GM21619 (cell line): ENCODE data around the gene THADA.
"Not testable (repeated sequence)": the region's sequence is repeated elsewhere in the genome, so short reads cannot be mapped to it uniquely, and the experiment has no call there.

Experiments
- ATAC-seq: cut with Tn5 transposase; IDR thresholded peaks from one replicate; pipeline ENCODE4 v1.9.1; 2021; ENCODE audit not compliant: unreplicated experiment

The THADA gene

GRCh38 chr2:43288417-43289305 is 307.2 kb downstream of the THADA start:
- ATAC-seq = no peak

DNA sequence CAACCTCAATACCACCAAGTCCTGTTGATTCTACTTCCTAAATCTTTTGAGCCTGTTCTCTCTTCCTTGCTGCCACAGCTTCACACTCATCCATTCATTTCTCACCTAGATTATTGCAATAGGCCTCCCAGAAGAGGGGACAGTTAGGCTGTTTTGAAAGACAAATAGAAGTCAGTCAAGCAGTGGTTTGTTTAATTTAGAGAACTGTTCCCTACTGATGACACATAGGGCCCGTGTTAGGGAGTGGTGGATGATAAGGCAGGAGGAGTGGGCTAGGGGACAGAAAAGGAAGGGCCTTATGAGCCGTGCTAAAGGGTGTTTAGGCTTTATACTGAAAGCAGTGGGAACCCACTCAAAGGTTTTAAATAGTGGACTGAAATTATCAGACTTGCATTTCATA is 309.9 kb downstream of the THADA start:
- no peak for ATAC-seq

DNA sequence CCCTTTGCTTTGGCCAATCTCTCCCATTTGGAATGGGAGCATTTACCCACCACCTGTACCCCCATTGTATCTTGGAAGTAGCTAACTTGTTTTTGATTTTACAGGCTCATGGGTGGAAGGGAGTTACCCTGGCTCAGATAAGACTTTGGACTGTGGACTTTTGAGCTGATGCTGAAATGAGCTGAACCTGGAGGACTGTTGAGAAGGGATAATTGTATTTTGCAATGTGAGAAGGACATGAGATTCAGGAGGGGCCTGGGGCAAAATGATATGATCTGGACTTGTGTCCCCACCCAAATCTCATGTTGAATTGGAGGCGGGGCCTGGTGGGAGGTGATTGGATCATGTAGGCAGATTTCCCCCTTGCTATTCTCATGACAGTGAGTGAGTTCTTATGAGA is 310.9 kb downstream of the THADA start:
- ATAC-seq = no peak

DNA sequence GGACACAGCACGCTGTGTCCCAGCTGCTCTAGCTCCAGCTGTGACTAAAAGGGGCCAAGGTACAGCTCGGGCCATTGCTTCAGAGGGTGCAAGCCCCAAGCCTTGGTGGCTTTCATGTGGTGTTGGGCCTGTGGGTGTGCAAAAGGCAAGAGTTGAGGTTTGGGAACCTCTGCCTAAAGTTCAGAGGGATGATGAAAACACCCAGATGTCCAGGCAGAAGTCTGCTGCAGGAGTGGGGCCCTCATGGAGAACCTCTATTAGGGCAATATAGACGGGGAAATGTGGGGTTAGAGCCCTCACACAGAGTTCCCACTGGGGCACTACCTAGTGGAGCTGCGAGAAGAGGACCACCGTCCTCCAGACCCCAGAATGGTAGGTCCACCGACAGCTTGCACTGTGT is 311.5 kb downstream of the THADA start:
- not testable (repeated sequence) for ATAC-seq

DNA sequence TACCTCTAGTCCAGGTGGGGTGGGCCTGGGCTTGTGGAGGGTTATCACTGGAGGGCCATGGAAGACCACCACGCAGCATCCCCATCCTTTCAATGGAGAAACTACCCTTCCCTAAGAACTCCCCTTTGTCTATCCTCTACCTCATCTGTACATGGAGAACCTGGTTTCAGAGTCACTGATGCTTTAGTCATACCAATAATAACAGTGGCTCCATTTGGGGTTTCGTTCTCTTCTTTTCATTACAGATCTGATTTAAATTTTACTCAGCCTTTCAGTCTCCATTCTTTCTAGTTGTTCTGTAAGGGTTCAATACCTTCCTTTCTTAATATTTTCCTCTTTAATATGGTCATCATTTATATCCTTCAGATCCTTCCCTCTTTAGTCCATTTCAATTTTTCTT is 314.8 kb downstream of the THADA start:
- ATAC-seq = no peak

DNA sequence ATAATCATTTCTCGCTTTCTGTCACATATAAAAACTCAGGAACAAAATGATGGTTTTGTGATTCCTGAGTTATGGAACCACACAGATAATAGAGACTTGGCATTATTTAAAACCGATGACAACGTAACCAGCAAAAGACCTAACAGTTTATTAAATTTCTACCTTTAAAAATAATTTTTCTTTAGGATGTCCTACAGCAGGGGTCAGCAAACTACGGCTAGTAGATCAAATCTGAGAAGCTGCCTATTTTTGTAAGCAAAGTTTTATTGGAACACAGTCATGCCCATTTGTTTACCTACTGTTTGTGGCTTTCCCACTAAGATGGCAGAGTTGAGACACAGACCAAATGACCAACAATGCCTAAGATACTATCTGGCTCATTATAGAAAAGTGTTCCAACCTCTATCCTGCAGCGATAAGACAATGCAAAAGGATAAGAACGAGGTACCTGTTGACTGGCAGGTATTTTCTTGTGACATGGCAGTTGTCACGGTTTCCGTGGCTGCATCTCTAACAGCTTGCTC is 316.5 kb downstream of the THADA start:
- ATAC-seq = no peak

GRCh38 chr2:43278564-43279220 is 317.1 kb downstream of the THADA start:
- ATAC-seq = no peak

- ATAC-seq = no peak
Measured at GRCh38 chr2:43276962-43277391, 318.9 kb downstream of the THADA start.

GRCh38 chr2:43276266-43276941 is 319.4 kb downstream of the THADA start:
- no peak for ATAC-seq

GRCh38 chr2:43274721-43275120 is 321.1 kb downstream of the THADA start:
- ATAC-seq = no peak

GRCh38 chr2:43274055-43274454 is 321.8 kb downstream of the THADA start:
- ATAC-seq = no peak

GRCh38 chr2:43273529-43273928 is 322.3 kb downstream of the THADA start:
- ATAC-seq = peak; percentile 76

DNA sequence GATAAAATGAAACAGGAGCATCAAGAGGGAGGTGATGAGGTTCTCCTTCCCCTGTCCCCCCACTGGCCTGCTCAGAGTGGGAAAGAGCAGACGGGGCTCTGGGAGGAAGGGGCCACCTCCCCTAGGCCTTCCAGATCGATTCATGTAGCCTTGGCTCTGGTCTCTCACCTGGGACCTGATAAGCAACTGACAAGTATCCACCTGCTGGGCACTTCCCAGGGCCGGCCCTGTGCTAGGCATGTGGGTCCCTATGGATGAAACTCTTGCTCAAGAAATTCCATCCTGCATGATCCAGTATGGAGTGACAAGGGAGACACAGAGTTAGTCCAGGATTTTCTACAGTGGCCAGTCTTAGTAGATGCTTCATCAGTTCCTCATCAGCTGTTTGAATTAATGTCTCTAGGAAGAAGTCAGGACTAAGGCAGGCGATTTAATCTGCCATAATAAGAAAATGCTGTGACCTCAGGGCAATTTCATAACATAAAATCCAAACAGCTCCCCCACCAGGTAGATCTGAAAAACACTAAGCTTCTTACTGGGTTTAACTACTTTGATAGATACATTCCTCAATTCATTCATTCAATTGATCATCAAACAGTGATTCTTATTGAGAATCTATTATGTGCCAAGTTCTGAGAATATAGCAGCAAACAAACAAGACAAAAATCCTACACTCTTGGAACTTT is 324.8 kb downstream of the THADA start:
- ATAC-seq = no peak

DNA sequence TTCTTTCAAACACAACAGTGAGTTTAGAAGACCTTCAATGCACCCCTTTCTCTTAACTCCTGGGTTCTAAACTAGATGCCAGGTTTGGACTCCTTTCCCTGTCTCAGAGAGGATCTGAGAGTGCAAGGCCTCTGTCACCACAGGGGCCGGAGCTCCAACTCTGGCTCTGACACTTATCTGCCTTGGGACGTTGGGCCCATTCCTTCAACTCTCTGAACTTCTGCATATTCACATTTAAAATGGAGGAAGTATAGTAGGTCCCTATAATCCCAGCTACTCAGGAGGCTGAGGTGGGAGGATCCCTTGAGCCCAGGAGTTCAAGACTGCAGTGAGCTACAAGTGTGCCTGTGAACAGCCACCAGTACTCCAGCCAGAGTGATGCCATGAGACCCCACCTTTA is 325.4 kb downstream of the THADA start:
- no peak for ATAC-seq

GRCh38 chr2:43269706-43270105 is 326.1 kb downstream of the THADA start:
- no peak for ATAC-seq

GRCh38 chr2:43269074-43269572 is 326.7 kb downstream of the THADA start:
- no peak for ATAC-seq

GRCh38 chr2:43268066-43268953 is 327.5 kb downstream of the THADA start:
- ATAC-seq = no peak

DNA sequence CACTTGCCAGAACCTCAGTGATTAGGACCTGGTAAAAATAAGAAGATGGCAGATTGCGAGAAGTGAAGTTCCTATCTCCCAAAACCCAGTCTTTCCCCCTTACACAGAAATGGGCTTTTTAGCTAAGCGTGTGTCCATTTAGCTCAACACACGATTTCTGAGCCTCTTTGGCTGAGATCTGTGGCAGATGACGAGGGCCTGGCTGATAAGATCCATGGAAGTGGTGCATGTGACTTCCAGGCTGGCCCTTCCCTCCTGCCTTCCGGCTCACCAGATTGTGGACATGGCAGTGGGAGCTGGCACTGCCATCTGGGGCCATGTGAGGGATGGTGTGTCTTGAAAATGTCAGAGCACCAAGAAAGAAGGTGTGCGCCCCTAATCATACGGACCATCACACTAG is 328.5 kb downstream of the THADA start:
- ATAC-seq = no peak

- no peak for ATAC-seq
Measured at GRCh38 chr2:43266711-43267111, 329.1 kb downstream of the THADA start.

DNA sequence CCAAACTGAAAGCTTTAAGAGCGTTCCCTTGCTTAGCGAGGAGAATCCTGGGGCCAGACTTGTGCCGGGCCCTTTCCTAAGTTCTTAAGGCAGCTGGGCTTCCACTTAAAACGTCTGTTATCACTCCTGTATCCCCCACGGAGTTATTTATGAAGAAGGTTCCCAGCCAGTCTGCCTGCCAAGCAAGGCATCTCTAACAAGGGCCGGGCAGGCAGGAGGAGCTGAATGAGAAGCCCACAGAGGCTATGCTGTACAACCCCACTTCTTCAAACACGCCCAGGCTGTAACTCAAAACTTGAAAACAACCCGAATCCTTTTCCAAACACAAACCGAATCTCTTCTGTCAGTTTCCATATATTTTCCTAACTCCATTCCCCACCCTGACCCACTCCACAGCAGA is 330.4 kb downstream of the THADA start:
- ATAC-seq = no peak
